TTC549 (cell line): ENCODE data around the gene REEP1.

Experiments
- FAIRE-seq: peaks from 2 replicates; lab custom pipeline; 2012; peaks lifted over from hg19 to GRCh38; lab: Jason Lieb, UNC

Gene REEP1

GRCh38 chr2:86195055-86195807, 142.2 kb downstream of the REEP1 start, which contains the start of gene IMMT:
IMMT (minus strand) TSS chr2:86195462; CDS start chr2:86195382, 80 bp downstream.
- FAIRE-seq, result no peak

GRCh38 chr2:86194751-86195054, 142.7 kb downstream of the REEP1 start:
- peak; percentile 90 for FAIRE-seq

GRCh38 chr2:86193901-86194567, 143.4 kb downstream of the REEP1 start:
- no peak for FAIRE-seq

- FAIRE-seq, result no peak
These were observed 147.5 kb downstream of the REEP1 start for GRCh38 chr2:86189782-86190416.

- no peak for FAIRE-seq
These were observed 151.0 kb downstream of the REEP1 start for GRCh38 chr2:86186431-86186830.

- no peak for FAIRE-seq
These were observed 151.8 kb downstream of the REEP1 start for GRCh38 chr2:86185517-86186212.

GRCh38 chr2:86176597-86176996, 160.8 kb downstream of the REEP1 start:
- no peak for FAIRE-seq

GRCh38 chr2:86175828-86176227, 161.6 kb downstream of the REEP1 start:
- FAIRE-seq, result no peak

- peak; percentile 5 for FAIRE-seq
These were observed 163.0 kb downstream of the REEP1 start for GRCh38 chr2:86174445-86174844.

GRCh38 chr2:86172610-86173009, 164.8 kb downstream of the REEP1 start:
- no peak for FAIRE-seq

GRCh38 chr2:86171295-86171694, 166.1 kb downstream of the REEP1 start:
- FAIRE-seq, result no peak

- FAIRE-seq, result no peak
These were observed 167.0 kb downstream of the REEP1 start for GRCh38 chr2:86170449-86170848.
